Osteocyte (in vitro differentiated cells): ENCODE measurements around the gene HES7. TPM values are rescaled to one million over a fixed set of nuclear protein-coding genes. Genes with fewer than 3 reads are reported as not detected.

ENCODE experiments used
- DNase-seq: peaks from one replicate; pipeline ENCODE4 v3.0.0; 2021; ENCODE audit warnings: mixed read lengths; ENCODE audit not compliant: unreplicated experiment; ENCODE audit errors: extremely low spot score
- H3K27ac Mint-ChIP-seq: one replicate; pipeline ENCODE4 v1.8.0; 2021; ENCODE audit warnings: mild to moderate bottlenecking, mixed read lengths; ENCODE audit not compliant: unreplicated experiment
- H3K27me3 Mint-ChIP-seq: one replicate; pipeline ENCODE4 v1.8.0; 2021; ENCODE audit warnings: mixed read lengths; ENCODE audit not compliant: unreplicated experiment
- H3K36me3 Mint-ChIP-seq: one replicate; pipeline ENCODE4 v1.8.0; 2021; ENCODE audit warnings: mixed read lengths; ENCODE audit not compliant: unreplicated experiment
- H3K4me1 Mint-ChIP-seq: one replicate; pipeline ENCODE4 v1.8.0; 2021; ENCODE audit warnings: mixed read lengths; ENCODE audit not compliant: unreplicated experiment
- H3K4me3 Mint-ChIP-seq: one replicate; pipeline ENCODE4 v1.8.0; 2021; ENCODE audit warnings: mild to moderate bottlenecking, moderate library complexity, mixed read lengths; ENCODE audit not compliant: unreplicated experiment
- H3K9me3 Mint-ChIP-seq: one replicate; pipeline ENCODE4 v1.8.0; 2021; ENCODE audit warnings: mixed read lengths; ENCODE audit not compliant: unreplicated experiment
- total RNA-seq: library from RNA; stranded (reverse); gene quantifications from 2 replicates; pipeline ENCODE4 v1.2.1, GENCODE V29; 2021
- TF ChIP-seq, protein P1 (sequence below): fragments of 200-600 bp; sonication (generic); IDR thresholded peaks from 2 replicates; pipeline ENCODE4 v1.5.0; 2021; ENCODE audit warnings: antibody characterized with exemption, mild to moderate bottlenecking, moderate library complexity

HES7 gene
- total RNA-seq, 1 donor from 2014 or later, result 2.3 TPM

DNA sequence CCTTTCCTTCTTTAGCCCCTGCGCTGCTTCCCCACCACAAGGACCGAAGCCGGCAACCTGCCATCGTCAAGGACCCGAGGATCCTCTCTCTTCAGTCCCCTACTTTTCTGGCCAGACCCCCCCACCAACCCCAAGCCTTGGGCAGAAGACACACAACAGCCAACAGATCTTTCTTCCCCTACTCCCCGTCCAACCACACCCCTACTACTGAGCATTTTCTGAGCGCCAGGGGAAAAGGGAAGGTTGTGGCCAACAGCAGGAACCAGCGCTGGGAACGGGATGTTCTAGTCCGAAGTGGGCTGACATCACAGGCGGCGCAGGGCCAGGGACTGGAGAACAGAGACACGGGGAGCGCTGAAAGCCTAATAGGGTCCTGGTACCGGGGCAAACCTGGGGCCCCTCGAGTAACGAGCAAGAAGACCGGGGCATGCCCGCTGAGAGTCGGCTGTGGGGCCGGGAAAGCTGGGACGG is 27.8 kb upstream of the HES7 start:
- peaks cover 46% of the 10 kb centered on the region for H3K4me1 Mint-ChIP-seq
- no peak for DNase-seq
- H3K9me3 Mint-ChIP-seq, result no peaks in the 10 kb centered on the region
- peaks cover 21% of the 10 kb centered on the region for H3K36me3 Mint-ChIP-seq
- peak overlapping the region; percentile 91 for H3K4me3 Mint-ChIP-seq
- H3K27me3 Mint-ChIP-seq, result no peaks in the 10 kb centered on the region
- H3K27ac Mint-ChIP-seq, result no peak overlapping the region
- TF ChIP-seq, protein P1, sequence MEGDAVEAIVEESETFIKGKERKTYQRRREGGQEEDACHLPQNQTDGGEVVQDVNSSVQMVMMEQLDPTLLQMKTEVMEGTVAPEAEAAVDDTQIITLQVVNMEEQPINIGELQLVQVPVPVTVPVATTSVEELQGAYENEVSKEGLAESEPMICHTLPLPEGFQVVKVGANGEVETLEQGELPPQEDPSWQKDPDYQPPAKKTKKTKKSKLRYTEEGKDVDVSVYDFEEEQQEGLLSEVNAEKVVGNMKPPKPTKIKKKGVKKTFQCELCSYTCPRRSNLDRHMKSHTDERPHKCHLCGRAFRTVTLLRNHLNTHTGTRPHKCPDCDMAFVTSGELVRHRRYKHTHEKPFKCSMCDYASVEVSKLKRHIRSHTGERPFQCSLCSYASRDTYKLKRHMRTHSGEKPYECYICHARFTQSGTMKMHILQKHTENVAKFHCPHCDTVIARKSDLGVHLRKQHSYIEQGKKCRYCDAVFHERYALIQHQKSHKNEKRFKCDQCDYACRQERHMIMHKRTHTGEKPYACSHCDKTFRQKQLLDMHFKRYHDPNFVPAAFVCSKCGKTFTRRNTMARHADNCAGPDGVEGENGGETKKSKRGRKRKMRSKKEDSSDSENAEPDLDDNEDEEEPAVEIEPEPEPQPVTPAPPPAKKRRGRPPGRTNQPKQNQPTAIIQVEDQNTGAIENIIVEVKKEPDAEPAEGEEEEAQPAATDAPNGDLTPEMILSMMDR, result no peak

DNA sequence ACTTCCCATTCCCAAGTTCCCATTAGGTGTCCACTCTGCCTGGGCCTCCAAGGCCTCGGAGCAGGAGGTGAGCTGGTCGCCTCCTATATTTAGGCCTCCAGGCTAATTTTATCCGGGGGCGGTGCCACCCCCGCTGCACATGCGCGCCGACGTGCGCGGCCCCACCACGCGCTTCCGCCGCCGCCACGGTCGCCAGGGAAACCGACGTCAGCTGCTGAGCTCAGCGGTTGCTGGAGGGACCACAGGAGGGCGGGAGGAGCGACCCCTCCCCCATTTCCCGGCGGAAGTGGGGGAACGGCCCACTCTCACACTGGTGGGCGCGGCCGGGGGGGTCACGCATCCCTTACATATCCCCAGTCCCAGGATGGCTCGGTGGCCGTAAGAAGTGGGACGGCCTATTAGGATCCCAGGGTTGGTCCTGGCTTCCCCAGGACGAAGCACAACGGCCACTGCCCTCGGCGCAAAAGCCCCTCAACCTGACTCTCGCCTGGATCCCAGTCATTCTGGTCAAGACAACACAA is 27.3 kb upstream of the HES7 start:
- H3K27ac Mint-ChIP-seq, result peak overlapping the region; percentile 41
- H3K36me3 Mint-ChIP-seq, result peaks cover 26% of the 10 kb centered on the region
- H3K4me3 Mint-ChIP-seq, result peak overlapping the region; percentile 91

DNA sequence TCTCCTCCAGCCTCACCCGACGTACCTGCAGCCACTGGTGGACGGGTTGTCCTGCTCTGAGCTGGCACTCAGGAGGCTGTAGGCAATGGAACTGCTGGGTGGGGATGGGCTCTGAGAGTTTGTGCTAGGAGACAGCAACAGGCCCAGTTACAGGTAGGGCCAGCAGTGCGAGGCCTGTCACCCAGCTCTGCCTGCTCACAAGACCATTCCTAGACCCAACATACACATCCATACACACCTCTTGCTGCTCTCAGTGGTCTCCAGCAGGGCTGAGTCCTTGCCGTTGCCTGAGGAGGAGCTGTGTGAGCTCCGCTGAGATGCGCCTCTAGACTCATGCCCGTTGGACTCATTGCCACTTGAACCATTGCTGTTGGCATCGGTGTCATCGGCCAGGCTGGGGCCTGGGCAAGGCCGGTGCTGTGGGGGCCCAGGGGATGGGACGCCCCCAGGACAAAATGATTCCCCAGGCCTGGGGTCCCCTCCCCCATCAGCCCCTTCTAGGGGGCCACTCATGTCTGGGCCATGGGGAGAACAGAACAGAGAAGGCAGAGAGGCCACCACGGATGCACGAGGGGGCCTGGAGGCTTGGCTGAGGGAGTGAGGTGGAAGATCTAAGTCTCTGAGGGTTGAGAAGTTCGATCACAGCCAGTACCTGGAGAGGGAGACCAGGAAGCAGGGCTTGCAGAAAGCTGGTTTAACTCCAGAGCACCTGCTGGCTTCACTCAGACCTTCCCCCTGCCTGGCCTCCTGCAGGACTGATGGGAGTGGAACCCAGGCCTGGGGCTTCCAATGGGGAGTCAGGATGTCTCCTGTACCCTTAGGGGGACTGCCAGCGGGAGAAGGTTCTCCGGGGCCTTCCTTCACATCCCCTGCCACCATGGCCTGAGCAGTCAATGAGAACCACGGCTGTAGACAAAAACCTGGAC is 26.6 kb upstream of the HES7 start:
- H3K36me3 Mint-ChIP-seq, result peaks cover 31% of the 10 kb centered on the region
- H3K27me3 Mint-ChIP-seq, result no peaks in the 10 kb centered on the region
- H3K27ac Mint-ChIP-seq, result peak overlapping the region; percentile 41
- peak overlapping the region; percentile 91 for H3K4me3 Mint-ChIP-seq
- peaks cover 44% of the 10 kb centered on the region for H3K4me1 Mint-ChIP-seq
- TF ChIP-seq, protein P1, result no peak
- H3K9me3 Mint-ChIP-seq, result no peaks in the 10 kb centered on the region
- no peak for DNase-seq

More for the DNA sequence above, 27.3 kb upstream of the HES7 start:
- no peaks in the 10 kb centered on the region for H3K9me3 Mint-ChIP-seq
- H3K27me3 Mint-ChIP-seq, result no peaks in the 10 kb centered on the region
- DNase-seq, result peak; percentile 94
- H3K4me1 Mint-ChIP-seq, result peaks cover 46% of the 10 kb centered on the region
- TF ChIP-seq, protein P1, result no peak

DNA sequence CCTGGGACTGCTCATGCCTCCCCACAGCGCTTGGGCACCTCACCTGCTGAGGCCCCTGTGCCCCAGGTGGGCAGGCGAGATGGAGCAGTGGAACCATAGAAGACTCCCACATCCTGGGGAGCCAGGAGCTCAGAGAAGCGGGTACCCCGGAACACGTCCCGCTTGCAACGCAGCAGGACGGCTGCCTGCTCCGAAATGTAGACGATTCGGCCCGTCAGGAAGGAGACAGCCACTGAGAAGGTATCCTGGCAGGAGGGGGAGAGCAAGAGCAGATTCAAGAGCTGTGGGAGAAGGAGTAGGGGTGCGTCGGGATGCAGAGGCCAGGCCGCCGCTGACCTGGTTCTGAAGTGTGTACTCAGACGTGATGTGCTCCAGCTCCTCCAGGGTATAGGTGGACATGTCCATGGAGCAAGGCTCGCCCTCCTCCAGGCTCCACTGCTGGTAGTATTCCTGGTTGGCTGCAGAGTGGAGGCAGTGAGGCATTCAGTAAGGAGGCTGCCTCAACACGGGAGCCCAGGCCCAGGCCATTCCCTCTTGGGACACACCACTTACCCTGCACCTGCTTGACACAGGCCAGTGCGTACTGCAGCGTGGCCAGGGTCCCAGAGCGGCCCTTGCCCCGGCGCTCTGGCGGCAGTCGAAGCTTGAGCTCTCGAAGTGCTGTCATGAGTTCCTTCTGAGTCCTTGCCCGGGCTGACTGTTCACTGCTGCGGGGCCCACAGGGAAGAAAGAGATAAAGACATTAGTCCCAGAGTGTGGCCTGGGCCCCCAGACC is 25.7 kb upstream of the HES7 start:
- H3K9me3 Mint-ChIP-seq, result no peaks in the 10 kb centered on the region
- H3K27ac Mint-ChIP-seq, result peak overlapping the region; percentile 54
- H3K4me3 Mint-ChIP-seq, result no peak overlapping the region
- peaks cover 36% of the 10 kb centered on the region for H3K4me1 Mint-ChIP-seq
- peaks cover 36% of the 10 kb centered on the region for H3K36me3 Mint-ChIP-seq
- H3K27me3 Mint-ChIP-seq, result no peaks in the 10 kb centered on the region
- TF ChIP-seq, protein P1, result no peak
- no peak for DNase-seq
